Transverse colon (tissue), 4 donors: ENCODE measurements around the gene LMTK3. TPM values are rescaled to one million over a fixed set of nuclear protein-coding genes. Genes with fewer than 3 reads are reported as not detected.

Experiments
- DNase-seq: peaks from one replicate; pipeline ENCODE4 v3.0.0-alpha.2; 2019
- H3K27ac ChIP-seq, 4 donors: fragments of 200-600 bp; sonication (generic); 2 replicates each; pipeline ENCODE4 v1.5.1; 2016 to 2018; ENCODE audit warnings: inconsistent platforms in 4 of 4
- H3K27me3 ChIP-seq: fragments of 200-600 bp; sonication (generic); 2 replicates; pipeline ENCODE4 v1.5.1; 2017; ENCODE audit warnings: inconsistent platforms
- H3K36me3 ChIP-seq, 4 donors: fragments of 200-600 bp; sonication (generic); 2 replicates each; pipeline ENCODE4 v1.5.1; 2017 to 2019; ENCODE audit warnings: inconsistent platforms in 4 of 4
- H3K4me1 ChIP-seq, 4 donors: fragments of 200-600 bp; sonication (generic); 2 replicates each; pipeline ENCODE4 v1.5.1; 2017 to 2020; ENCODE audit warnings: inconsistent platforms in 4 of 4
- H3K4me3 ChIP-seq, 4 donors: fragments of 200-600 bp; sonication (generic); 1 replicate in 1 of 4; 2 replicates in 3 of 4; pipeline versions ENCODE4 v1.5.1 to v1.6.1; 2017 to 2019; ENCODE audit warnings: inconsistent platforms in 4 of 4
- H3K9me3 ChIP-seq, 2 donors: fragments of 200-600 bp; sonication (generic); 2 replicates each; pipeline ENCODE4 v1.5.1; 2017 to 2019; ENCODE audit warnings: inconsistent platforms in 2 of 2
- EP300 ChIP-seq: sonication (generic); formaldehyde crosslinking; IDR thresholded peaks from one replicate; pipeline ENCODE4 v1.6.1; 2017; ENCODE audit warnings: antibody characterized with exemption, low read depth
- POLR2A ChIP-seq: fragments of 450-650 bp; IDR thresholded peaks from one replicate; pipeline ENCODE4 v1.6.1; 2016; ENCODE audit warnings: antibody characterized with exemption, mild to moderate bottlenecking, moderate library complexity
- POLR2AphosphoS5 ChIP-seq, 3 donors: sonication (generic); formaldehyde crosslinking; IDR thresholded peaks; one replicate each; pipeline ENCODE4 v1.6.1; 2016; ENCODE audit warnings: antibody characterized with exemption in 3 of 3
- WGBS, 2 donors: methylation state at CpG; one replicate each; pipeline ENCODE4 v1.1.5; 2018; ENCODE audit warnings: low coverage in 1 of 2; 5-methylcytosine and 5-hydroxymethylcytosine counted together
- in situ Hi-C, 4 donors: fragments of 200-750 bp; cut with MboI; loops; one replicate each; pipeline versions ENCODE4 v1.15.0 to v1.15.1; 2017; ENCODE audit warnings: low sequenced_read_pairs in 3 of 4, low pct_ligation_motif_present in 1 of 4, low pct_unique_long_range_greater_than_20kb in 1 of 4
- intact Hi-C: fragments of 100-400 bp; cut with DNase I; formaldehyde crosslinking; loops from one replicate; pipeline ENCODE4 v1.15.1; 2023; ENCODE audit warnings: low total_unique reads
- total RNA-seq, 4 donors: library from RNA; depleted of rRNA; stranded (reverse); fragments of >200 nt; gene quantifications; one replicate each; pipeline ENCODE4 v1.1.0, GENCODE V29; 2016
- TF ChIP-seq, protein P1 (sequence below), 5 experiments: fragments of 200-600 bp in 3 of 5; fragments of 450-650 bp in 2 of 5; sonication (generic) in 3 of 5; IDR thresholded peaks; 1 replicate in 2 of 5; 2 replicates in 3 of 5; pipeline ENCODE4 v1.5.1; 2016 to 2017; ENCODE audit warnings: antibody characterized with exemption in 5 of 5, inconsistent platforms in 3 of 5, mild to moderate bottlenecking in 2 of 5, moderate library complexity in 1 of 5

LMTK3 gene
- total RNA-seq, 4 donors from 2014 or later = 0.68 to 2.4 (median 1.1) TPM; not detected in 1

DNA sequence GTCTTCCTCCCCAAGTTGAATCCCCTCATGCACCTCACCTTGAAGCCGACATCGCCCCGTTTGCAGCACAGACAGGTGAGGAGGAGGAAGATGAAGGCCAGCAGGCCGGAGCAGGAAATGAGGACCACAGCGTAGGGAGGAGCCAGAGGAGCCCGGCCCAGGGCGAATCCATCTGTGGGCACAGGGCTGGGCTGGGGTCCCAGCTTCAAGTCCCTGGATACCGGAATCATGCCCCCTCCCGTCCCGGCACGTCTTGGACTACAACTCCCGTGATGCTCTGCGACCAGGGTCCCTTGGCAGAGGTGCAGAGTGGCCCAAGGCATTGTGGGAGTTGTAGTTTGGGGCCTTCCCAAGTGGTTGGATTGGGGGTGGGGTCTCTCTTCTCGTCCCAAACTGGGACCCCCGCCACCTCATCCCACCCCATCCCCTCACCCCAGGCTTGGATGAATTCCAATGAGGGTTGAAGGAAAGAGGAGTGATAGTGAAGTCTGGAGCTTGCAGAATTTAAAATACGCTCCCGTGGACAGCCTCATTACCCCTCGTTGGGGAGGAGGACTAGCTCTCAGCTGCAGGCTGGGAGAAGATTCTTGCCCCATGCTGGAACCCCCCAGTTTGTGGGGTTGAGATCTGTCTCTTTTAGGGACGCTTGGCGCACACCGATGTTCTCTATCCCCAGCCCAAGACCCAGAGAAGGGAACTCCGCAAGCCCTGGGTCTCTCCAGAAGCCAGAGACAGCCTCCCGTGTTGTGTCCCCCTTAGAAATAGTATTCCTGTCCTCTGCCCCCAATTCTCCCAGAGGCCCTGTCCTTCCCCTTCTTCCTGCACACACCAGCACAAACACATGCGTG is 990 bp downstream of the LMTK3 start:
- Histone ChIP-seq H3K27ac (no peak overlapping the region), H3K27me3 (peaks cover 39% of the 10 kb centered on the region), H3K9me3 (no peaks in the 10 kb centered on the region), H3K4me1 (peaks cover 0 to 9% (median 4%) of the 10 kb centered on the region in 4 donors), H3K4me3 (peak overlapping the region in 1 of 4 donors; percentile 7), H3K36me3 (no peaks in the 10 kb centered on the region)
- peak; percentile 71 for DNase-seq
- TF ChIP-seq, protein P1, sequence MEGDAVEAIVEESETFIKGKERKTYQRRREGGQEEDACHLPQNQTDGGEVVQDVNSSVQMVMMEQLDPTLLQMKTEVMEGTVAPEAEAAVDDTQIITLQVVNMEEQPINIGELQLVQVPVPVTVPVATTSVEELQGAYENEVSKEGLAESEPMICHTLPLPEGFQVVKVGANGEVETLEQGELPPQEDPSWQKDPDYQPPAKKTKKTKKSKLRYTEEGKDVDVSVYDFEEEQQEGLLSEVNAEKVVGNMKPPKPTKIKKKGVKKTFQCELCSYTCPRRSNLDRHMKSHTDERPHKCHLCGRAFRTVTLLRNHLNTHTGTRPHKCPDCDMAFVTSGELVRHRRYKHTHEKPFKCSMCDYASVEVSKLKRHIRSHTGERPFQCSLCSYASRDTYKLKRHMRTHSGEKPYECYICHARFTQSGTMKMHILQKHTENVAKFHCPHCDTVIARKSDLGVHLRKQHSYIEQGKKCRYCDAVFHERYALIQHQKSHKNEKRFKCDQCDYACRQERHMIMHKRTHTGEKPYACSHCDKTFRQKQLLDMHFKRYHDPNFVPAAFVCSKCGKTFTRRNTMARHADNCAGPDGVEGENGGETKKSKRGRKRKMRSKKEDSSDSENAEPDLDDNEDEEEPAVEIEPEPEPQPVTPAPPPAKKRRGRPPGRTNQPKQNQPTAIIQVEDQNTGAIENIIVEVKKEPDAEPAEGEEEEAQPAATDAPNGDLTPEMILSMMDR (IDR thresholded peaks at IDR 0.05) = no peak
- TF ChIP-seq POLR2AphosphoS5 (IDR thresholded peaks at IDR 0.05) (no peak), POLR2A (no peak), EP300 (no peak)
- WGBS, 2 donors = 11 to 26% methylated on average over 9 to 24 of the region's 24 CpGs
- in situ Hi-C loops (no loop called here), intact Hi-C loops (no loop called here)

DNA sequence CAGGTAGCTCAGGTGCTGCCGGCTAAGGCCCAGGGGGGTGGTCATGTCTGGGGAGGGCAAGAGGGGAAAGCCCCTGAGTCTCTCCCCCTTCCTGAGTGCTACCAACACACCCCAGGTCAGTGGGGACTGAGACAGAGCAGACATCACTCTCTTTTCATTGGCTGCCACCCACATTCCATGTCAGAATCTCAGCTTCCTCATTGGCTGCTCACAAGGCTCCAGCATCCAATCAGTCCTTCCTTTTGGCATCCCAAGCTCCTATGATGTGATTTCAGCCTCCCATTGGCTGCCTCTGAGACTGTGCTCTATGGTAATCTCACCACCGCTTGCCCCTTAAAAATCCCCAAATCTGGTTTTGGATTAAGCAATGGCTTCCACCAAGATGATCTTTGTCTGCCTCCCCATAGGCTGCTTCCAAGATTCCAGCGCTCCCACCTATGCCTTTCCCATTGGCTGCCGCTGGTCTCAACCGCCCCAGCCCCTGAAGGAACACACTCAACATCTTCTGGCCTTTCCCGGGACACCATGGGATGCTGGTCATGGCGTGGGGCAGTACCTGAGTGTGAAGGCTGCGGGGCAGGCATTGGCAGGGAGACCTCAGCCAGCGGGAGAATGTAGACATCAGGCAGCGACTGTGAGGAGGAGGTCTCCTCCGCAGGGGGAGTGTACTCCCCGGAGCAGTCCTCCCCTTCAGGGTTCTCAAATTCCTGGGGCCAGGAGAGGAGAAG is 2.0 kb downstream of the LMTK3 start:
- Histone ChIP-seq H3K9me3 (no peaks in the 10 kb centered on the region), H3K27me3 (peaks cover 39% of the 10 kb centered on the region), H3K27ac (no peak overlapping the region), H3K4me3 (no peak overlapping the region), H3K36me3 (no peaks in the 10 kb centered on the region), H3K4me1 (peaks cover 0 to 9% (median 4%) of the 10 kb centered on the region in 4 donors)
- intact Hi-C loops = no loop called here
- no peak for DNase-seq
- no peak for TF ChIP-seq POLR2A
- TF ChIP-seq, protein P1 (IDR thresholded peaks at IDR 0.05) = no peak
- TF ChIP-seq POLR2AphosphoS5 (IDR thresholded peaks at IDR 0.05) = no peak
- no peak for TF ChIP-seq EP300
- WGBS, 2 donors = 71 to 80% methylated on average over 1 to 12 of the region's 12 CpGs
- in situ Hi-C loops = loop anchor here (5.0 to 10.0 kb wide), 2 partner anchors 73 to 75 kb away; no protein-coding TSS in a partner anchor

DNA sequence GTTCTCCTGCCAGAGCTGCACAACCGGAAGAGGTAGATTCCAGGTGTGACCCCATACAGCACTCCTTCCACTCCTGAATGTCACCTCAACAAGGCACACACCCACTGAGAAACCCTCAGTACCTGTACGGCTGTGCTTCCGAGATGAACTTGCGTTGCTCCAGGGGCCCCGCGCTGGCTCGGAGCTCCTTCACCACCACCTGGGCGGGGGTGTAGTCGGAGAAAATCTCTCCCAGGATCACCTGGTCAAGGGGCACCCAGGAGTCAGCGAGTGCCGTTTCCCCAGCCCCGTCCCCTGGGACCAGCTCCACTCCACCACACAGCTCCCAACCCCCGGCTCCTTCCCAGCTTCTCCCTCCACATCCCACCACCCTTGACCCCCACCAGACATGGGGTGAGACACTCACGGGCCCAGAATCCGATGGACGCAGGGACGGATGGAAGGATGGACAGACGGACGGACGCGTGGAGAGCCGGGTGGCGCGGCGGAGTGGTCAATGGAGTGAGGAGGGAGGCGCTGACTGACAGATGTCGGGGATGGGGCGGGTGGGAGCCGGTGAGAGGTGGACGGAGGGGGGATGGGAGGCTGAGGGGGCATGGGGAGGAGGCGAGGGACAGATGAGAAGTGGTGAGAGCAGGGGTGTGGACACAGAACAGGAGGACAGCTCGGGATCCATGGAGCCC is 2.8 kb downstream of the LMTK3 start:
- Histone ChIP-seq H3K36me3 (no peaks in the 10 kb centered on the region), H3K27ac (no peak overlapping the region), H3K27me3 (peaks cover 39% of the 10 kb centered on the region), H3K9me3 (no peaks in the 10 kb centered on the region), H3K4me3 (no peak overlapping the region), H3K4me1 (peaks cover 0 to 8% (median 4%) of the 10 kb centered on the region in 4 donors)
- TF ChIP-seq, protein P1 (IDR thresholded peaks at IDR 0.05) = no peak
- TF ChIP-seq EP300 (no peak), POLR2AphosphoS5 (IDR thresholded peaks at IDR 0.05) (no peak), POLR2A (no peak)
- intact Hi-C loops (no loop called here), in situ Hi-C loops (loop anchor here (5.0 to 10.0 kb wide), 2 partner anchors 73 to 76 kb away; no protein-coding TSS in a partner anchor)
- WGBS, 2 donors = 79 to 100% methylated on average over 1 to 29 of the region's 32 CpGs
- DNase-seq = no peak
